ENCODE measurements around the gene ATP9B.

DNA sequence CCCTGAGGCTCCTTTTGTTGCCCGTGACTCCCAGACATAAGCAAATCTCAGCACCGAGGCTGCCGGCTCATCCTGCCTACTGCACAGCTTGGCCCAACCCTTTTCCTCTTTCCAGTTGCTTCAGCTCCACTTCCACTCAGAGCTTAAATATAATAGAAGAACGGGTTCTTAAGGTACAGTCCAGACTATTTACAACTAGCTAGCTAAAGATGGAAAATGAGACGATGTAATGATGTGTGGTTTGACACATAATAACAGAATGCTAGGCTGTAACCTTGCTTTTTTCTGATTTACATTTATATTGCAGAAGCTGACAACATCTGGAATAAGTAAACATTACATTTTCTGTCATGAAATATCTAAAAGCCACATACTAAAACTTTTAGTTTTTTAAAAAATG is 26.9 kb upstream of the ATP9B start:
- TF ChIP-seq SETDB1 (IDR thresholded peaks at IDR 0.05; ENCODE audit: insufficient read length, low read length) (no peak), ZNF175 (tag by site-specific recombination; IDR thresholded peaks at IDR 0.05) (no peak), ZNF747 (tag by site-specific recombination; IDR thresholded peaks at IDR 0.05) (no peak), ZNF24 (tag by site-specific recombination; IDR thresholded peaks at IDR 0.05) (no peak), ZNF510 (tag by site-specific recombination; IDR thresholded peaks at IDR 0.05; ENCODE audit: insufficient replicate concordance) (no peak), ZNF433 (tag by site-specific recombination; IDR thresholded peaks at IDR 0.05; ENCODE audit: low read depth) (no peak), ZEB2 (tag by site-specific recombination; IDR thresholded peaks at IDR 0.05) (no peak), PRDM1 (tag by site-specific recombination; IDR thresholded peaks at IDR 0.05) (no peak), ATF2 (tag by site-specific recombination; IDR thresholded peaks at IDR 0.05; ENCODE audit: low read depth) (no peak), SP3 (tag by site-specific recombination; IDR thresholded peaks at IDR 0.05) (no peak)
- TF ChIP-seq, protein P1, sequence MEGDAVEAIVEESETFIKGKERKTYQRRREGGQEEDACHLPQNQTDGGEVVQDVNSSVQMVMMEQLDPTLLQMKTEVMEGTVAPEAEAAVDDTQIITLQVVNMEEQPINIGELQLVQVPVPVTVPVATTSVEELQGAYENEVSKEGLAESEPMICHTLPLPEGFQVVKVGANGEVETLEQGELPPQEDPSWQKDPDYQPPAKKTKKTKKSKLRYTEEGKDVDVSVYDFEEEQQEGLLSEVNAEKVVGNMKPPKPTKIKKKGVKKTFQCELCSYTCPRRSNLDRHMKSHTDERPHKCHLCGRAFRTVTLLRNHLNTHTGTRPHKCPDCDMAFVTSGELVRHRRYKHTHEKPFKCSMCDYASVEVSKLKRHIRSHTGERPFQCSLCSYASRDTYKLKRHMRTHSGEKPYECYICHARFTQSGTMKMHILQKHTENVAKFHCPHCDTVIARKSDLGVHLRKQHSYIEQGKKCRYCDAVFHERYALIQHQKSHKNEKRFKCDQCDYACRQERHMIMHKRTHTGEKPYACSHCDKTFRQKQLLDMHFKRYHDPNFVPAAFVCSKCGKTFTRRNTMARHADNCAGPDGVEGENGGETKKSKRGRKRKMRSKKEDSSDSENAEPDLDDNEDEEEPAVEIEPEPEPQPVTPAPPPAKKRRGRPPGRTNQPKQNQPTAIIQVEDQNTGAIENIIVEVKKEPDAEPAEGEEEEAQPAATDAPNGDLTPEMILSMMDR (tag by site-specific recombination; IDR thresholded peaks at IDR 0.05) = no peak

All from HEK293 (cell line).